ENCODE results near the gene AWAT2.

The AWAT2 gene

GRCh38 chrX:69995362-69996112 is 54.2 kb downstream of the AWAT2 start:
- DNase-seq: no peak

GRCh38 chrX:69993494-69993893 is 56.2 kb downstream of the AWAT2 start:
- no peak for DNase-seq

- DNase-seq: no peak
These were observed 58.1 kb downstream of the AWAT2 start for GRCh38 chrX:69991685-69992084.

Measured in suppressor macrophage treated with lipopolysaccharide for 1 hour (primary cell).